ENCODE data around the gene AUTS2.

AUTS2 gene

DNA sequence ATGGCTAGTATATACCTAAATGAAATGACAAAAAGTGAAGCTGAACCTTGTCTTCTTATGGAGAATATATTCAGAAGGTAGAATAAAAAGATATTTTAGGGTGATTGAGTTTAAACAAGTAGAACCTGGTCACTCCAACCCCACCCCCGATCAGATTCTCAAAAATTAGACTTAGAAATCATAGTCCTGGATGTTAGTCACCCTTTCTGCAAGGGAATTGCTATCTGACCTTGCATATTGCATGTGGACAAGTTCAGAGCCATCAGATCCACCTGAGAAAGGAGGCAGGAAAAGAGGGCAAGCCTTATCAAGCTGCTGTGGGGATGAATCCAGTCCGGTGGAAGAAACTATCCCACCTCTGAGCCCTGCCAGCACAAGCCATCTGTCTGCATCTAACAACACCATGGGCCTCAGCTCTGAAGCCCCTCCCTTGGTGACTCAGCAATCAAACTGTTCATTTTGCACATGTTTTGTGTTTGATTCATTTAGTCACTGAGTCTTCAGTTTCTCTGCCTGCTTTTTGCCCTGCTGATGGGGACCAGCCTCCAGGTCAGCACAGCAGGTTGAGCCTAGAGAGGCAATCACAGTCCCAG is 727.3 kb downstream of the AUTS2 start:
- no peak for DNase-seq (ENCODE audit: low spot score)
- no peak for FAIRE-seq

DNA sequence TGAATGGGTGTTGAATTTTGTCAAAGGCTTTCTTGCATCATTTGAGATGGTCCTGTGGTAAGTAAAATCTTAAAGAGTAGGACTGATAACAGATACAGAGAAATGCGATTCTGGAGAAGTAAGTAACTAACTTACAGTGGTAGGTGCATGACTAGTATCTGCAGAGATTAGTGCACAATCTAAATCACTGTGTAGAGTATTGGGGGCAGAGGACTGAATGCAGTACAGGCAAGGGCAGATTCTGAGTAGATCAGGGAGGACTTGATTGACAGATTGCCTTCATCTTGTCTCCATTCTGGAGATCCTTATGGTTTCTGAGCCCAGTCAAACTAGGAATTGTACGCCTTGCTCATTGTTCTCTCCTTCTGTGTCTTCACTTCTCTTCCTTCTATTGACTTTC is 736.0 kb downstream of the AUTS2 start:
- no peak for FAIRE-seq

DNA sequence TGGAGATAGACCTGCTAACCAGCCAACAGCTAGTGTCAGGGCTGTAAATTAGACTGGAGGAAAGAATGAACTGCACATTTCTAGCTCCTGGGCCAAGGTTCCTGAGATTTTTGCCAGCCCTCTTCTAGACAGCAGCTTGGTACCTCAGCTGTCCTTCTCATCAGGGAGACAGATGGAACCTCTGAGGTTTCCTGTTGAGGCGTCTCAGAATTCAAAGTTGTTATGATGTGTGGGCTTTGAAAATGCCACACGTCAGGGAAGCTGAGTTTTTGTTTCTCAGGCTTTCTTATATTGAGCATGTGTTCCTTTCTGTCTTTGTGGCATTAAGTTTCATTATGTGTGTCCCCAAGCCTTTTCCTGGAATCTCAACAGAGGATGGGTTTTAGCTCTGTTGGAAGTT is 736.6 kb downstream of the AUTS2 start:
- DNase-seq (ENCODE audit: low spot score) (no peak), FAIRE-seq (no peak)

More for the DNA sequence above, 736.0 kb downstream of the AUTS2 start:
- no peak for DNase-seq (ENCODE audit: low spot score)

DNA sequence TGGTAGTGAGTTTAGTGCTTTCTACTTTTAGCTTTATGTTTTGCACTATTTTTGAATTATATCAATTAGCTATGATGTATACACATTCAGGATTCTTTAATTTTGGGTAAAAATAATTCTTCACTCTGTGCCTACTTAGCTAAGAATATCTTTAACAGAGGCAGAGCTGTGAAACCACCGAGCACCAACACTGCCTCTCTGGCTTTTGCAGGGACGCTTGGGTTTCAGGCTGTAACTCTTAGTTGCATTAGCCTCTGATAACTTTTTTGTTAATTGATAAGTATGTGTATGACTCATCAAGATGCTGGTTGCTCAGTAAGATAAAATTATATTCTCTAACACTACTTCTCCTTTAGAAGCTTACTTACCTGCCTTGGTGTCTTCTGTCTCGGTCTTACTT is 738.3 kb downstream of the AUTS2 start:
- FAIRE-seq: no peak

DNA sequence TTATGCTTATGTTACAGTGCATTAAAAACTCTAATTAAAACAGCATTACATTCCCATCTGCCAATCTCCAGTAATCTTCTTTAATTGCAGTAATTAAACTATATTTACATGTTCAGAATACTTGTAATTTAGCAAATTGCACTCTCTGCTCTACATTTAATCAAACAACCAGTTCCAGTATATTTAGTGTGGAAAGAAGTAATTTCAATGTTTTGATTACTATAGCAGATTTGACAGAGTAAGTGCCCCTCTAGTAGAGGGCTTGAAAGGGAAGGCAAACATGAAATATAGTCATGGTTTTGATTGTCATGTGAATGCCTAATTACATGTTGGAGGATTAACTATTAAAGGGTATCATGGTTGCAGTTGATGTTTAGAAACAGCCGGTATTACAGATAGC is 739.7 kb downstream of the AUTS2 start:
- FAIRE-seq (no peak), DNase-seq (ENCODE audit: low spot score) (no peak)

More for the DNA sequence above, 738.3 kb downstream of the AUTS2 start:
- DNase-seq (ENCODE audit: low spot score): no peak

DNA sequence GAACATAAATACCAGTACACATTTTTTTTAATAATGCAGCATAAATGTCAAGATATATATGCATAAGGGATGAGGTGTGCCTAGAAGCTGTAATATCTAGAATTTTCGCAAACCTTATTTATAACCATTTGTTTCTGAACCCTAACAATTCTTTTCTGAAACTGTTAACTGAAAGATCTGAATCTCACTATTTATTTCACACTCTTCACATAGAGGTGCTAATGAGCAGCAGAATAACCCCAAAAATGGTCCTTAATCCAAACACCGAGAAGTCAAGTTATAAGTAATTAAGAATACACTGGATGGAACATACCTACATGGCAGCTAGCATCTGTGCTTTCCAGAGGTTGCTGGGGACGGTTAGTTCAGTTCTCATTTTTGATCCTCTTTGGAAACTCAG is 742.0 kb downstream of the AUTS2 start:
- FAIRE-seq: no peak
- DNase-seq (ENCODE audit: low spot score): no peak

DNA sequence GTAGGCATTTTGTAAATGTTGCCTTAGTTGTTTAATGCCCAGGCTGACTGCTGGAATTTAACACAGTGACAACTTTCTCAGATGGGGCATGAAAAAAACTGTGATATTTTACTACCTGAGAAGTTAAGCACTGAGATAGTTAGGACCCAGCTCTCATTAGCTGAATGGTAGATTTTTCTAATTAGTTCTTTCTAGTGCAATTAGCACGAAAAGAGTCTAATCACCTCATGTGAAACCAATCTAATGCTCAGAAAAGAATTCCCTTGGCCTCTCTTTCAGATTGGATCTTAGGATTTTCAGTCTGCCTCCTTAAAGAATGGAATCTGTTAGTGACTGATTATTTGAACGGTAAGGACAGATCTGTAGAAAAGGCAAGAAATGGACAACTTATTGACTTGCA is 743.2 kb downstream of the AUTS2 start:
- DNase-seq (ENCODE audit: low spot score) (no peak), FAIRE-seq (no peak)

DNA sequence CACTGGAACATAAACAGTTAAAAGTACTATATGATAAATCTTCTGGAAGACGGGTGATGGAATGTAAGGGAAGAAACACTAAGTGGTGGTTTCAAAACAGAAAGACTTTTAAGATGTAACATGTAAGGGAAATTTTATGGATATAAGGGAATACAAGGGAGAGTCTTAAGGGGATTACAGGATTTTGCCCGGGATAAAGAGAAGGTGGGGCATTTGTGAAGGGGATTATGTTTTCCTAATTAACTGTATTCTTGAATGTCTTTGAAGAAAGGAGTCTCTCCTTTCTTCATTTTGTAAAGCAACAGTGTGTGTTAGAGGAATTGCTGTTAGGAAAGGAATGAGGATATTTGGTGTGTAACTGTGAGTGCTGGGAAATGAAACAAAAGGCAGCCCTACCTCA is 745.2 kb downstream of the AUTS2 start:
- no peak for FAIRE-seq
- DNase-seq (ENCODE audit: low spot score): no peak

DNA sequence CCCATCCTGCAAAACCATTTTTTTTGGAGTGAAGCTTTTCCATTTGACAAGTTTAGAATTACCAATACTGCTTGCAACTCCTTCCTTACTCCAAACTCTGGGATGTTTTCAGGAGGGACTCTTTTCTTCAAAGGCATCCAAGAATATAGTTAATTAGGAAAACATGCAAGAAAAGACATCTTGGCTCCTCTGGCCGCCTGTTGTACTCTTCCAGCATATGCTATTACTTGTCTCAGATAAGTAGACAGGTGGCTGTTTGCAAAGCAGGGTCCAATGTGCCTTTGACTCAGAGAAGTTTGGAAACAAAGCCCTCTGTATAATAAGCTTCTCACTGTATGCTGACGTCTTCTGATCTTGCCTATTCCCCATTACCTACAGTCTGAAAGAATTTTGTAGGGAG is 746.5 kb downstream of the AUTS2 start:
- FAIRE-seq: no peak

DNA sequence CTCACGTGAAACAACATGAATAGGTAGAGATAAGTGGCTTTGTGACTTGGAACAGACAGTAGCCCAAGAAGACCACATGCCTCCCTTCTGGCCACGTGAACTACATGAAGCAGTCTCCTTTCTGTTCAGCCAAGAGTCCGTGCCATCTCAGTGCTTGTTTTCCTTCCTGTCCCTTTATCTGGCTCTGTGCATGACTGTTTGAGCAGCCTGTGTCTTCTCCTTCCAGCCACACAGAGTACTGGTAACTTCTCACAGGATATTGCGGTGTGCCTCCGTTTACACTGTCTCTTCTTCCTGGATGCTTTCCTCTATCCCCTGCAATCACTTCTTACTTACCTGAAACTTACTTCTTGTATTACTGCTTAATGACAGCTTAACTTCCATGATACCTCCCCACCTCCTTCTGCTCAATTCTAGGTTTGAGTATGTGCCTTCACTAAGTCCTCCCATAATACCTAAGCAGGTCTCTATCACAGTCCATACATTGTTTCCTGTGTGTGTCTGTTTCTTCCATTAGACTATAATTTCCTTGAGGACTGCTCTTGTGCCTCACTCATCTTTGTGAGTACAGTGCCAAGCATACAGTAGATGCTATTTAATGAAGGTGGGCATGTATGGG is 748.7 kb downstream of the AUTS2 start:
- no peak for DNase-seq (ENCODE audit: low spot score)
- no peak for FAIRE-seq

More for the DNA sequence above, 746.5 kb downstream of the AUTS2 start:
- no peak for DNase-seq (ENCODE audit: low spot score)

DNA sequence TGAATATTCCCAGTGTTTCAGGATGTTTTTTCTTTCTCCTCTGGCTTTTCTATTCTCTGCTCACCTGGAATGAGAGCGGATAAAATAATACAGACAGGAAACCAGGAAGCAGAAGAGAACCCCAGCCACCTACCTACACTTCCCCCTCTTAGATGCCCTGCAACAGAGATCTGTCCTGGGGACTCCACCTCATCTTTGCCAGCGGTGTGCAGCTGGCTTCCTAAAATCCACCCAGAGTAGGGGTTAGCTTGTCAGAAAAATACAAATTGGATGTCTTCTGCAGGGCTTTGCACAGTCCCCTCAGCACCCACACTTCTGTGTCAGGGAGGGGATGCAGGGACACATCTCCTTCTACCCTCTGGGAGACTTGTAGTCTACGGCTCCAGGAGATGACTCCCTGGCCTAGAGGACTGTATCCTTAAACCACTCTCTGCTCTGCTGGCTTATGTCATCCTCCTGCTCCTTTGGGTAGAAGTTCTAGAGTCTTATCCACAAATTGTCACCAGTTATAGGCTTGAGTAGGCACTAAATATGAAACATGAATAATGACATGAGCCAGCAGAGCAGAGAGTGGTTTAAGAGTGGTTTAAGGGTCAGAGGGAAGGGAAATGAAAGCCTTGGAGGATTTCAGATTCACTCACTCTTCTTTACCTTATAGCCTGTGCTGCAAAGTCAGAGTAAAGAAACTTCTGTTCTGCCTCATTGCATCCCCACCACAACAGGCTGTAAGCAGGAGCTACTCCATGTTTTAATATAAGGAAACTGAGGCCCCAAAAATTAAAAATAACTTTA is 749.4 kb downstream of the AUTS2 start:
- no peak for DNase-seq (ENCODE audit: low spot score)
- no peak for FAIRE-seq

DNA sequence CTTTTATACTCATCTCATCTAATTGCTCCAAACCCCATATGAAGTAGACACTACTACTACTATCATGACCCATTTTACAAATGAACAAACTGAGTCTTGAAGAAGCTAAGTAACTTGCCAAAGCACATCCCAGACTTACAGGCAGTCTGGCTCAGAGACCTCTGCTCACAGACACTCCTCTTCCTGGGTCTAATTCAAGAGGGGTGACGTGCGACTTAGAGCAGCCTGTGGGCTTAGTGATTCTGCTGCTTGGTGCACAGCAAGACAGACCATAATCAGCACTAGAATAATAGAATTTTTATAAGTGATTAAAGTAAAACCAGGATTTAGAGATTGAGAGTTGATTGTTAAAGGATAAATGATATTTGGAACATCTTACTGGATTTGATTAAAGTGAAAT is 750.8 kb downstream of the AUTS2 start:
- FAIRE-seq (no peak), DNase-seq (ENCODE audit: low spot score) (no peak)

DNA sequence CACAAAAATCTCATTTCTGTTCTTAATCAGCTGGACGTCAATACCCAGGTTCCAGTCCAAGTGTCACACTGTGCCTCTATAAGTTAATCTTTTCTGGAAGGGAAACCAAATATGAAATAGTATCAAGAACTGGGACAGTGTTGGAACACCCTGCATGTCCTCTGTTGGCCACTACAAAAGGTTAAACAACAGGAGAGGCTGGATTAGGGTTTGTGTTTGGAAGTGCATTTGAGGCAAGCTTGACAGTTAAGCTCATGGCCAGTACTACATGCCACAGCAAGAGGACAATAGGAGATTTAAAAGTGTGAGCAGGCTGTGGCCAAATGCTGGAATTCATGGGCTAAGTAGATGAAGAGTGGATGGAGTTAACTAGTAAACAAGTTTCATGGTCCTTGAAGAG is 751.5 kb downstream of the AUTS2 start:
- DNase-seq (ENCODE audit: low spot score): no peak
- no peak for FAIRE-seq

DNA sequence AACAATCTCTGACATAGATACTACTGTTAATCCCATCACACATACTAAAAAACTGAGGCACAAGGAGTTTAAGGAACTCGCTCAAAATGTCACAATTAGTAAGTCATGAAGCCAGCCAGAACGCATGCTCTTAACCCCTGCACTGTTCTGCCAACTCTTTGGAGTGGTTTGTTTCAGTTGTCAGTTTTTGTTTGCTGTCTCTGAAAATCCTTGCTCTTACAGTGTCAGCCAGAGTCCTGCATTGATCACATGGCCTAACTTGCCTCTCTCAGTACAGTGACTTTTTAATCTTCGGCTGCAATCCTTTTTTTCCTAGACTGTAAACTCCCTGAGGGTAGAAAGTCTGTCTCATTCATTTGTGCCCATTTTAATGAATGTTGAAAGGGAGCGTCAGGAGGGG is 753.8 kb downstream of the AUTS2 start:
- no peak for FAIRE-seq

DNA sequence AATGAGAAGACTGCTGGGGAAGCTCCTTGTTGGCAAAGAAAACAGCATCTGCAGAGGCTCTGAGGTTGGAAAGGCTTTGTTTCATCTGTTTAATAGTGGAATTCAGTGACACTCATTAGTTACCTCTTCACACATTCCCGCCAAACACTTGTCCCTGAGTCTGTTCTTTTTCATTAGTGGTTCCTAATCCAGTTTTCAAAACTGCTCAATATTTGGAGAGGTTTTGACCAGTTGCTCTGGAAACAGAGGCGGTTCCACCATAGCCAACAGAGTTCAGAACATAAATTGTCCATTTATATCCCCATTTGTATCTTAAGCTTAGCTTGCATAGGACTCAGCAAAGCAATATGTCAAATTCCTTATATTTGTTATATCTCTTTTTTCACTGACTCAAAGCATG is 754.6 kb downstream of the AUTS2 start:
- DNase-seq (ENCODE audit: low spot score) (no peak), FAIRE-seq (no peak)

More for the DNA sequence above, 753.8 kb downstream of the AUTS2 start:
- DNase-seq (ENCODE audit: low spot score): no peak

DNA sequence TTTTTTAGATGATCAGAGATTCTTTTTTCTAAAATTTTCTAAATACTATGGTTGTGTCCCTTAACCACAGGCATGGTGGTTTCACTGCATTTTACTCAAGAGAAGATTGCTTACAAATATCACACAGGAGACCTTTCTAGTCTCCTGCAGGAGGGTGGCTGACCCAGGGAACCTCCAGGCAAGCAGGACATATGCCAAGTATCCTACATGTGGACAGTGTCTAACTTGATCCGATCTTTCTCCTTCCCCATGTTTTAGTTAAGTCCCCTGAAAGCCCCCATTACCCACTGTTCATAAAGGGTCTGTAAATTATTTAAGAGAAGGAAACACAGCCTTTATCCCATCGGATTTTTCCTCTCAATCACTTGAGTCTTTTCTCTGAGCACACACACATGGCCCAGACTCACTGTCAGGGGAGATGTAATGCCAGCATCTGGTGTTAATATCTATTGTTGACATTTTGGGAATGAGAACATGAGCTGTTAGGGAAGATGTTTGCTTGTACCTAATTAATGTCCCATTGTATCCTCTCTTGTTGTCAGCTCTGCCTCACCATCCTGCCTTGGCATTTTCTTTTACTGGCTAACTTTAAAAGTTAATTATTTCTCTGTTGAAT is 755.2 kb downstream of the AUTS2 start:
- no peak for DNase-seq (ENCODE audit: low spot score)
- no peak for FAIRE-seq

DNA sequence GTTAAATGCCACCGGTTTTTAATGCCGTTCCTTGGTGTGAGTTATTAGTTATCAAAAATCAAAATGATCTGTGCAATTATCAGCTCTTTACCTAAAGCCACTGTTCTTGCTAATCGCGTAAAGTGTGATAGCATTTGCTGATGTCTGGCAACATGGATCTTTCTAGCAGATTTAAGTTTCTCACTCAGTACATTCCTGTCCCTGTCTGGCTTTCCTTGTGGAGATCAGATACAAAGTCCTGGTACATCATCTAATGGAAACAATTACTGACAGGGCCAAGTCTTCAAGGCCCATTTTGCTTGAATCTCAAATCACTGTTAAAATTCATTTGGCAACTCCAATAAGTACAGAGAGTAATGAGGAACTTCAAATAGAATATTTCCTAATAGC is 755.7 kb downstream of the AUTS2 start:
- FAIRE-seq (no peak), DNase-seq (ENCODE audit: low spot score) (no peak)

DNA sequence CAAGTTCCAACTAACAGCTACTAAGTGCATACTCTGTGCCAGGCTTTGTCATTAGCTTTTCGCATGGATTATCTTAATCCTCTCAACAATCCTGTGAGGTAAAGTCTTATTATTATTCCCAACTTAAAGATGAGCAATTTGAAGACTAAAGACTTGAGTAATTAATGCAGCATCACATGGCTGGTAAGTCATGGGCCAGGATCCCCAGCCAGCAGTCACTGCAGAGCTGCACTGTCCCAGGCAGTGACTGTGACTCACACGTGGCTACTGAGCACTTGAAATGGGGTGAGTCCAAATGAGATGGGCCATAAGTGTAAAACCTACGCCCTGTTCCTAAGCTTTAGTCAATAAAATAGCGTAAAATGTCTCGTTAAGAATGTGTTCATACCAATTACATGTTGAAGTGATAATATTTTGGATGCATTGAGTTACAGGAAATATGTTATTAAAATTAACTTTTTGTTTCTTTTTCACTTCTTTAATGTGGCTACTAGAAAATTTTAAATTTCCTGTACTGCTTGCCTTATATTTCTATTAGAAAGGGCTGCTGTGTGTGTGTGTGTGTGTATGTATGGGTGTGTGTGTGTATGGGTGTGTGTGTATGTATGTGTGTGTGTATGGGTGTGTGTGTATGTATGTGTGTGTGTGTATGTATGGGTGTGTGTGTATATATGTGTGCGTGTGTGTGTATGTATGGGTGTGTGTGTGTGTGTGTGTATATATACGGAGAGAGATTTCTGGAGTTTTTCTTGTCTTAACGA is 756.3 kb downstream of the AUTS2 start:
- DNase-seq (ENCODE audit: low spot score): no peak
- no peak for FAIRE-seq

DNA sequence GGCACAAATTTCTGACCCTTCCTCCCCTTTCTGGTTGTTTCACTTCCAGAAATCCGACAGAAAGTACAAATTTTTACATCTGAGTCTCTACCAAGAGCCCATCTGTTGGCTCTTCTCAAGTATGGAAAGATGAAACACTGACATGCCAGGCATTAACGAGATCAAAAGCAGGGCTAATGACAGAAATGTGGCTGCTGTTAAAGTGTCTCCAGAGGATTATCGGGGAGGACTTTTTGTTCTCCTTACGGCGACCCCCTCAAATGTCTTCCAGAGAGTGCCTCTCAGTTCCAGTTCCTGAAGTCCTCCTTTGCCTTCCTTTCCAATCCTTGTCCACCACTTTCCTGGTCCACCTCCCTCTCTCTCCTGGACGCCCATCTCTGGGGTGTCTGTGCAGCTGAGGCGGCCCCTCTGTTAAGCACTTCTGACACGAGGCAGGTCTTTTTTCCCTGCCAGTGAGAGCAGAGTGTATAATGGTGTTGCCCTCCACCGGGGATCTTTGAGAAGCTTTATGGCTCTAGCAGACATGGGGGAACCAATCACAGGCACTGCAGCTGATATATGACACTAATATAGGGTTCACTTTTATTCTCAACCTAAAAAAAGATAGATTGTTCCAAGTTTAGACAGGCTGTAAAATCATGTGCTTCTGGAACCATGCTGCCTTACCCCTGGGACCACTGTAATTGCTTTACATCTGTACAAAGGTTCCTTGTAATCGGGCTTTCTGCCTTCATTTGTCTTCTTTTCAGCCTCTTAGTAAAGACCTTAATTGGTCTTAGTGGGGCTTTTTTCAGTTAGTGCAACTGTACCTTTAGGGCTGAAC is 757.1 kb downstream of the AUTS2 start:
- FAIRE-seq (no peak), DNase-seq (ENCODE audit: low spot score) (no peak)

DNA sequence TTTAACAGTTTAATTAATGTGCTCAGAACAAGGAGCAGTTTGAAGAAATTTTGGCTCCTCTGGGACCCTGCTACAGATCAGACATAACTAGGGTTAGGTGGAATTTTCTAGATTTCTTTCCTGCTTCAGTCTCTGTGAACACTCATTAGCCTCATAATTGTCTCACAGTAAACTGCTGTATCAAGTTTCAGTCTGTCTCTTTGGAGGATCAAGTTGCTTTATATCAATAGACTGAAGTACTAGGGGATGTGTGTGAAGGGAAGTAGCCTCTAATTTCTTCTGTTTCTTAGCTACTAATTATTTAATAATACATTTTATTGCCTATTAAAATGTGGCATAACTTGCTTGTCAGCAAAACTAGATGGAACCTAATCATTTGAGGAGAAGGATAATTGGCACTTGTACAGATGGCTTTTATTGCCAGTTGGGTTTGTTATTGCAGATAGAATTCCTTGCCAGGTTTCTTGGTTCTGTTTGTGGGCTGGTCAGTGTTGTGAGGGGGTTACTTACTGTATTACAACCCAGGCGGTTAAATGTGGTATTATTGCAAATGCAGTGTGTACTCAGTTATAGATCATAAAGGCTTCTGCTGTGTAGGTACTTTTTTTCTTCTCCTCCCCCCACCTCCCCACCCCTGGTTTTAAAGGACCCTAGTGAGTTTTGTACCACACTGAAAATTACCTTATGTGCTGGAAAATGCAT is 758.0 kb downstream of the AUTS2 start:
- FAIRE-seq (no peak), DNase-seq (ENCODE audit: low spot score) (no peak)
